ENCODE results near the gene ZBTB7C. TPM values are rescaled to one million over a fixed set of nuclear protein-coding genes. Genes with fewer than 3 reads are reported as not detected.
A peak's percentile ranks its signal among the peaks of the same experiment; 100 is the strongest.
"Not testable (repeated sequence)": the region's sequence is repeated elsewhere in the genome, so short reads cannot be mapped to it uniquely, and the experiment has no call there.

ZBTB7C gene
- total and polyA plus RNA-seq, 4 donors = 0.19 to 1.1 (median 0.45) TPM

- TF ChIP-seq REST (IDR thresholded peaks at IDR 0.05) (no peak), FOXA2 (IDR thresholded peaks at IDR 0.05) (no peak), SP1 (IDR thresholded peaks at IDR 0.05) (no peak), HNF4G (IDR thresholded peaks at IDR 0.05) (no peak)
These were observed 124.4 kb downstream of the ZBTB7C start (continued) for GRCh38 chr18:48284743-48285142.

GRCh38 chr18:48284011-48284410 is 125.2 kb downstream of the ZBTB7C start:
- not testable (repeated sequence) for H3K4me3 ChIP-seq (ENCODE audit: low read depth in 1 of 3, low read length in 3 of 3); H3K36me3 ChIP-seq (ENCODE audit: control insufficient read depth in 4 of 4, insufficient read depth in 3 of 4, low read depth in 1 of 4, low read length in 3 of 4); H3K9ac ChIP-seq (ENCODE audit: low read depth in 1 of 2, low read length in 2 of 2); H3K9me3 ChIP-seq (ENCODE audit: control insufficient read depth in 4 of 4, low read length in 3 of 4); H3K27ac ChIP-seq (ENCODE audit: low read depth in 1 of 2, low read length in 2 of 2); H3K27me3 ChIP-seq (ENCODE audit: control insufficient read depth in 4 of 4, insufficient read depth in 4 of 4, low read length in 3 of 4); H3K4me1 ChIP-seq (ENCODE audit: control insufficient read depth in 4 of 4, insufficient read depth in 4 of 4, low read length in 3 of 4)
- DNase-seq (ENCODE audit: low spot score) = peak; percentile 5
- WGBS = 90% methylated on average over 5 of the region's 5 CpGs

GRCh38 chr18:48281460-48281859 is 127.7 kb downstream of the ZBTB7C start:
- H3K27ac ChIP-seq (ENCODE audit: low read depth in 1 of 2, low read length in 2 of 2); H3K27me3 ChIP-seq (ENCODE audit: control insufficient read depth in 4 of 4, insufficient read depth in 4 of 4, low read length in 3 of 4); H3K9me3 ChIP-seq (ENCODE audit: control insufficient read depth in 4 of 4, low read length in 3 of 4); H3K4me3 ChIP-seq (ENCODE audit: low read depth in 1 of 3, low read length in 3 of 3); DNase-seq (ENCODE audit: low spot score); H3K9ac ChIP-seq (ENCODE audit: low read depth in 1 of 2, low read length in 2 of 2); H3K4me1 ChIP-seq (ENCODE audit: control insufficient read depth in 4 of 4, insufficient read depth in 4 of 4, low read length in 3 of 4); H3K36me3 ChIP-seq (ENCODE audit: control insufficient read depth in 4 of 4, insufficient read depth in 3 of 4, low read depth in 1 of 4, low read length in 3 of 4): not testable (repeated sequence)

GRCh38 chr18:48279312-48279711 is 129.9 kb downstream of the ZBTB7C start:
- no peak for DNase-seq (ENCODE audit: low spot score)
- 81% methylated on average over 2 of the region's 2 CpGs for WGBS
- no peak overlapping the region for H3K9ac ChIP-seq (ENCODE audit: low read depth in 1 of 2, low read length in 2 of 2)
- H3K4me1 ChIP-seq (ENCODE audit: control insufficient read depth in 4 of 4, insufficient read depth in 4 of 4, low read length in 3 of 4) = no peaks in the 10 kb centered on the region
- no peaks in the 10 kb centered on the region for H3K27me3 ChIP-seq (ENCODE audit: control insufficient read depth in 4 of 4, insufficient read depth in 4 of 4, low read length in 3 of 4)
- no peaks in the 10 kb centered on the region for H3K9me3 ChIP-seq (ENCODE audit: control insufficient read depth in 4 of 4, low read length in 3 of 4)
- no peak overlapping the region for H3K4me3 ChIP-seq (ENCODE audit: low read depth in 1 of 3, low read length in 3 of 3)
- H3K27ac ChIP-seq (ENCODE audit: low read depth in 1 of 2, low read length in 2 of 2) = no peak overlapping the region
- no peak for TF ChIP-seq FOXA2 (IDR thresholded peaks at IDR 0.05)
- TF ChIP-seq YY1 (IDR thresholded peaks at IDR 0.05) = no peak
- TF ChIP-seq FOXA1 (IDR thresholded peaks at IDR 0.05) = no peak
- no peak for TF ChIP-seq TAF1 (conservative IDR thresholded peaks at IDR 0.05)
- TF ChIP-seq JUND (IDR thresholded peaks at IDR 0.05) = no peak
- no peak for TF ChIP-seq HNF4G (IDR thresholded peaks at IDR 0.05)
- no peak for TF ChIP-seq GABPA (IDR thresholded peaks at IDR 0.05 in 1 of 2, conservative IDR thresholded peaks at IDR 0.05 in 1 of 2)
- no peak for TF ChIP-seq HNF4A (conservative IDR thresholded peaks at IDR 0.05)
- no peak for TF ChIP-seq ATF3 (IDR thresholded peaks at IDR 0.05)
- TF ChIP-seq REST (IDR thresholded peaks at IDR 0.05) = no peak
- TF ChIP-seq RXRA (IDR thresholded peaks at IDR 0.05) = no peak
- no peak for TF ChIP-seq EGR1 (IDR thresholded peaks at IDR 0.05; ENCODE audit: low read depth in 2 of 2)
- no peak for TF ChIP-seq RAD21 (IDR thresholded peaks at IDR 0.05)
- TF ChIP-seq CTCF (IDR thresholded peaks at IDR 0.05; ENCODE audit: low read depth, low read length, missing input control) = no peak
- TF ChIP-seq NR2F2 (IDR thresholded peaks at IDR 0.05) = no peak
- no peaks in the 10 kb centered on the region for H3K36me3 ChIP-seq (ENCODE audit: control insufficient read depth in 4 of 4, insufficient read depth in 3 of 4, low read depth in 1 of 4, low read length in 3 of 4)

Measured in liver (tissue), 9 donors.